Natural killer cell (primary cell): ENCODE measurements around the gene RTP5. TPM values are rescaled to one million over a fixed set of nuclear protein-coding genes. Genes with fewer than 3 reads are reported as not detected.
"Not testable (repeated sequence)": the region's sequence is repeated elsewhere in the genome, so short reads cannot be mapped to it uniquely, and the experiment has no call there.

ENCODE experiments used
- ATAC-seq, 3 donors: fragments of 150-1000 bp in 2 of 3; fragments of 200-7000 bp in 1 of 3; cut with Tn5 transposase; 1 replicate in 1 of 3; 2 replicates in 2 of 3; pipeline ENCODE4 v1.10.0; 2021; ENCODE audit warnings: mild to moderate bottlenecking in 2 of 3, moderate library complexity in 2 of 3
- DNase-seq, 2 donors: peaks; one replicate each; pipeline versions ENCODE4 v3.0.0 to v3.0.0-alpha.2; 2013 to 2021; ENCODE audit warnings: mixed read lengths in 1 of 2
- H3K27ac ChIP-seq: one replicate; pipeline ENCODE4 v1.5.1; 2013; ENCODE audit warnings: mild to moderate bottlenecking, low read length
- H3K27me3 ChIP-seq: one replicate; pipeline ENCODE4 v1.6.1; 2013; ENCODE audit warnings: low read length; ENCODE audit not compliant: control insufficient read depth, insufficient read depth
- H3K36me3 ChIP-seq: one replicate; pipeline ENCODE4 v1.6.1; 2013; ENCODE audit warnings: low read length; ENCODE audit not compliant: control insufficient read depth, insufficient read depth
- H3K4me1 ChIP-seq: one replicate; pipeline ENCODE4 v1.6.1; 2013; ENCODE audit warnings: low read length; ENCODE audit not compliant: control insufficient read depth, insufficient read depth
- H3K4me3 ChIP-seq: one replicate; pipeline ENCODE4 v1.5.1; 2013; ENCODE audit warnings: low read length
- H3K9me3 ChIP-seq: one replicate; pipeline ENCODE4 v1.6.1; 2013; ENCODE audit warnings: low read length; ENCODE audit not compliant: control insufficient read depth, insufficient read depth
- H3K27ac Mint-ChIP-seq, 2 donors: one replicate each; pipeline ENCODE4 v1.8.0; 2022; ENCODE audit warnings: mild to moderate bottlenecking in 2 of 2, mixed read lengths in 2 of 2, moderate library complexity in 1 of 2
- H3K27me3 Mint-ChIP-seq, 2 donors: one replicate each; pipeline ENCODE4 v1.8.0; 2022; ENCODE audit warnings: low read depth in 2 of 2, mixed read lengths in 2 of 2
- H3K36me3 Mint-ChIP-seq: one replicate; pipeline ENCODE4 v1.8.0; 2022; ENCODE audit warnings: mixed read lengths
- H3K4me1 Mint-ChIP-seq, 2 donors: one replicate each; pipeline ENCODE4 v1.8.0; 2022; ENCODE audit warnings: mixed read lengths in 2 of 2
- H3K4me3 Mint-ChIP-seq: one replicate; pipeline ENCODE4 v1.8.0; 2022; ENCODE audit warnings: mild to moderate bottlenecking, moderate library complexity, mixed read lengths
- H3K9me3 Mint-ChIP-seq, 2 donors: one replicate each; pipeline ENCODE4 v1.8.0; 2022; ENCODE audit warnings: mixed read lengths in 2 of 2
- CTCF ChIP-seq: fragments of 200-600 bp; IDR thresholded peaks from one replicate; pipeline ENCODE4 v1.8.0; 2022; ENCODE audit warnings: antibody characterized with exemption
- WGBS: methylation state at CpG from one replicate; pipeline ENCODE4 v1.1.7; 2013; ENCODE audit warnings: missing lambda C conversion rate; ENCODE audit not compliant: insufficient coverage; 5-methylcytosine and 5-hydroxymethylcytosine counted together
- intact Hi-C: fragments of 100-400 bp; cut with micrococcal nuclease; formaldehyde crosslinking; loops from one replicate; pipeline ENCODE4 v1.14.2; 2022
- total RNA-seq, 4 donors: library from RNA; stranded (reverse); fragments of 120-200 nt in 1 of 4; gene quantifications; one replicate each; pipeline versions ENCODE4 v1.2.3 to v1.2.4, GENCODE V29; 2013 to 2022

The RTP5 gene
- total RNA-seq, 3 donors from 2014 or later (not counting 1 experiment from before 2014, with no cell fraction given): 0.47 to 1.7 (median 0.68) TPM

GRCh38 chr2:241821460-241822263, 47.9 kb upstream of the RTP5 start:
- Mint-ChIP-seq H3K4me1 (peaks cover 7 to 33% of the 10 kb centered on the region in 2 donors), H3K4me3 (no peak overlapping the region), H3K9me3 (peaks cover 0 to 4% of the 10 kb centered on the region in 2 donors), H3K27me3 (peaks cover 6 to 23% of the 10 kb centered on the region in 2 donors), H3K36me3 (no peaks in the 10 kb centered on the region), H3K27ac (no peak overlapping the region)
- ATAC-seq (no peak), DNase-seq (no peak)
- Histone ChIP-seq H3K36me3 (no peaks in the 10 kb centered on the region), H3K27ac (no peak overlapping the region), H3K9me3 (peaks cover 4% of the 10 kb centered on the region), H3K4me1 (peaks cover 14% of the 10 kb centered on the region), H3K4me3 (no peak overlapping the region), H3K27me3 (peaks cover 5% of the 10 kb centered on the region)
- no peak for TF ChIP-seq CTCF
- 68% methylated on average over 28 of the region's 28 CpGs for WGBS
- intact Hi-C loops: no loop called here

- H3K36me3 ChIP-seq: no peaks in the 10 kb centered on the region
- peaks cover 6% of the 10 kb centered on the region for H3K27me3 ChIP-seq
- no peak overlapping the region for H3K4me3 ChIP-seq
- Mint-ChIP-seq H3K36me3 (no peaks in the 10 kb centered on the region), H3K27me3 (peaks cover 6 to 23% of the 10 kb centered on the region in 2 donors), H3K27ac (peak overlapping the region in 1 of 2 donors; percentile 72), H3K4me1 (peaks cover 5 to 28% of the 10 kb centered on the region in 2 donors), H3K4me3 (no peak overlapping the region), H3K9me3 (peaks cover 0 to 4% of the 10 kb centered on the region in 2 donors)
- no peak for DNase-seq
- WGBS: 83% methylated on average over 14 of the region's 14 CpGs
- peaks cover 10% of the 10 kb centered on the region for H3K9me3 ChIP-seq
- ATAC-seq: no peak
- H3K4me1 ChIP-seq: peaks cover 10% of the 10 kb centered on the region
- intact Hi-C loops: no loop called here
- no peak for TF ChIP-seq CTCF
- no peak overlapping the region for H3K27ac ChIP-seq
Observed at GRCh38 chr2:241822264-241822623, 47.3 kb upstream of the RTP5 start.

GRCh38 chr2:241823531-241824437, 45.7 kb upstream of the RTP5 start:
- H3K4me1 Mint-ChIP-seq: peaks cover 0 to 24% of the 10 kb centered on the region in 2 donors
- H3K4me1 ChIP-seq, H3K36me3 Mint-ChIP-seq, ATAC-seq, intact Hi-C loops, H3K4me3 ChIP-seq, H3K4me3 Mint-ChIP-seq, H3K27me3 ChIP-seq, H3K9me3 Mint-ChIP-seq, H3K36me3 ChIP-seq, DNase-seq, H3K27ac ChIP-seq: not testable (repeated sequence)
- WGBS: 95% methylated on average over 45 of the region's 45 CpGs
- peaks cover 14% of the 10 kb centered on the region for H3K9me3 ChIP-seq
- peak overlapping the region in 1 of 2 donors; percentile 72 for H3K27ac Mint-ChIP-seq
- H3K27me3 Mint-ChIP-seq: peaks cover 6 to 20% of the 10 kb centered on the region in 2 donors

GRCh38 chr2:241827394-241827793, 42.1 kb upstream of the RTP5 start:
- Histone ChIP-seq H3K4me1 (no peaks in the 10 kb centered on the region), H3K4me3 (no peak overlapping the region), H3K9me3 (peaks cover 11% of the 10 kb centered on the region), H3K27me3 (peaks cover 6% of the 10 kb centered on the region), H3K27ac (no peak overlapping the region), H3K36me3 (no peaks in the 10 kb centered on the region)
- peaks cover 16 to 23% of the 10 kb centered on the region in 2 donors for H3K27me3 Mint-ChIP-seq
- no peak overlapping the region for H3K27ac Mint-ChIP-seq
- intact Hi-C loops: no loop called here
- H3K4me1 Mint-ChIP-seq: peaks cover 0 to 15% of the 10 kb centered on the region in 2 donors
- no peaks in the 10 kb centered on the region for H3K36me3 Mint-ChIP-seq
- no peak overlapping the region for H3K4me3 Mint-ChIP-seq
- 100% methylated on average over 1 of the region's 2 CpGs for WGBS
- no peak for DNase-seq
- ATAC-seq: no peak
- no peak for TF ChIP-seq CTCF
- peaks cover 0 to 4% of the 10 kb centered on the region in 2 donors for H3K9me3 Mint-ChIP-seq
